NCI-H1105 treated with DMSO at 0.1 percent for 48 hours (cell line): ENCODE measurements around the gene CMSS1.
A peak's percentile ranks its signal among the peaks of the same experiment; 100 is the strongest.

Source experiments
- DNase-seq: peaks from one replicate; lab custom pipeline; 2025; lab: John Stamatoyannopoulos, UW

Gene CMSS1

DNA sequence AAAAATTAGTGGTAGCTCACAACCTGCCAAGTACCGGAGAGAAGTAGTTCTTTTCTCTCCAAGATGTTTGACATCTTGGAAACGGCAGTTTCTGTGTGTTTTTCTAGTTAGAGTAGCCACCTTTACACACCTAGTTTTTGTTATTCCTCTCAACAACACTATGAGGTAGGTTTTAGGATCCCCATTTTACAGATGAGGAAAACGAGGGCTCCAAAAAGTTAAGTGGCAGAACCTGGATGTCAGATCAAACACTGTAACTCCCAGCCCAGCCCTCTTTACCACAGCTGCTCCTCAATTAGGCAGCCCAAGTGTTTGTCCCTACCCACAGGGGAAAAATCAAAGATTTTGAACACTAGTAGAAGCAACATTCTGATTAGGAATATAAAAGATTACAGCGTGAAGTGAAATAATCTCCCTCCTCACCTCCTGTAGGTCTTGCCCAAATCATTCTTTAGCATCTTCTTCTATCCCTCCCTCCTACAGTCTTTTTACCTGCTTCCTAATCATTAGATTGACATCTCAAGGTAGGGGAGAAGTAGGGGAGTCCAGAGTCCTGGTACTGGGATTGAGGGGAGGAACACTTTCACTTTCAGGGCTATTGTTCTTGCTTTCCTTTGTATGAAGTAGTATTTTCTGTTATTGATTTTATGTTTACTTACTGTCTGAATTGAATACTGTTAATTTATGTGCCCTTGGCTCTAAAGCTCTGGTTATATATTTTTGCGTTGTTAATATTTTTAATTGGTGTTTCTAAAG, 142.6 kb downstream of the CMSS1 start:
- no peak for DNase-seq

DNA sequence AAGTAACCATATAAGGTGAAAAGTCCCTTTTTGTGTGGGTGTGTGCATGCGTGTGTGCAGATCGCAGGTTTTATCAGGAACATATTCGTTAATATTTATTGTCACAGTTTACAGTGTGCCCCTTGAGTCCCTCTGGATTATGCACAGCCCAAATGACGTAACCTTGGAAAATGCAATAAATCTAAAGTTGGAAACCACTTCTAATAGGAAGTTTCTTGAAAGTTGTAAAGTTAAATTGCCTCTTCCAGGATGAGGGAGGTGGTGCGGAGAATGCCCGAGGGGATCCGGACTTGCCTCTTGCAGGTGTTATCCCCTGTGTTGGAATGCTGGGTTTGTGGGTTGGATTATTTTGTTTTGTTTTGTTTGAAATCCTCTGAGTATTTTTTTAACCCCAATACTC, 143.3 kb downstream of the CMSS1 start:
- DNase-seq: no peak

DNA sequence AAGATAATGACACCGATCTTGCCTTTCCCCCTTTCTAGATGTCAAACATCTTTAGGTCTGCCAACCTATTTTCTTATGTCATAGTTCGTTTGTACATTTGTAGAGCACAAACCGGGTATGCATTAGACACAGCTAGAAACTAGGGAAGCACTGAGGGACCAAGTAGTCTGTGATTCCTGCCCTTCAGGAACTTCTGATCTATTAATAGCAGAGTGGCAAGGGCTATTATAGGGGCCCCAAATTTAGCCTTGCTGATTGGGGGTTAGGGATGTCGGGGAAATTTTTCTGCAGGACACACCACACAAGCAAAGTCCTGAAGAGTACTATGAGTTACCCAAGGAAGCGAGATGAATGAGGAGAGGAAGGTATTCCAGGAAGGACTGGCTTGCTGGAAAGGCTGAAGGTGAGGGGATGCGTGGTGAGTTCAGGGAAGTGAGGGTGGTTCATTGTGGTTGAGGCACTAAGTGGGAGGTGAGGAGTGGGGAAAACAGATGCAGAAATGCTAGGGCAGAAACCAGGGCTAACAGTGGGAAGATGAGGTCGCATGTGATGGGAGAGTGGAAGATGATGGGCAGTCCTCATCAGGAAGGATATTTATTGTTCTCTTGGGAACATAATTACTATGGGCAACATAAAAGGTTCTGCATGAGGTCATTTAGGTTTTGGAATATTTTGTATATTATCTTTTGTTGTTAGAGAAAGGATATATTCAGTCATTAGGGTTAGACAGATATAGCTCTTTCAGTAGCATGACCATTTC, 144.3 kb downstream of the CMSS1 start:
- no peak for DNase-seq

DNA sequence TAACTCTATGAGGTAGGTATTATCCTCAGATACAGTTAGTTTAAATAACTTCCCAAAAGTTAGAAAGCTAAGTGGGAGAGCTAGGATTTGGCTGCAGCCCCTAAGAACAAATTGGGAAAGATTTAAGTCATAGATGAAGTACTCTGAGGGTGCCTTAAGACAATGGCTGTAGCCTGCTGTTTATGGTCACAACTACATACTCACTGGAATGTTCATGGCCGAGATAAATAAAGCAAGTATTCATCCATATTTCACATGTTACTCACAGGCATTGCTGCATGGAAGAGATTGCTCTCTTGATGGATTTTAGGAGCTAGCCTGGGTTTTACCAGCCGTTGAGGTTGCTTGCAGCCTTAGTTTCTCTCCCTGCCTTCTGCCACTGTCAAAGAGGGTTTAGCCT, 145.0 kb downstream of the CMSS1 start:
- no peak for DNase-seq

DNA sequence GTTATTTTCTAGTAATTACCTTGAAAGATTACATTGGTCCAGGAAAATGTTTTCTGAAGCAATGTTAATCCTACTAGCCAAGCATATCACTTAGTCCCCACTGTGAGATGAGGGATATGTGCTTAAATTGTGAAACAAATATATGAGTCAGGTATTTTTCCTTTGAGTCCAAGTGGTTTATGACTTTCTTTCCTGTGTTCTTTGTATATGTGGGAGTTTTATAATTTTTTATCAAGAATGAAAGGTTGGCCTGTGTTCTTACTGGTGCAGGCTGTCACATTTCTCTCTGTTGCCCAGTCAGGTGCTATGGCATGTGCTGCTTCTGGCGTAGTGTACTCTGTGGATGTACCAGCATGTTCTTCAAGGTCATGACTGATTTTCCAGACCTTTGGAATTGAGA, 147.4 kb downstream of the CMSS1 start:
- no peak for DNase-seq

DNA sequence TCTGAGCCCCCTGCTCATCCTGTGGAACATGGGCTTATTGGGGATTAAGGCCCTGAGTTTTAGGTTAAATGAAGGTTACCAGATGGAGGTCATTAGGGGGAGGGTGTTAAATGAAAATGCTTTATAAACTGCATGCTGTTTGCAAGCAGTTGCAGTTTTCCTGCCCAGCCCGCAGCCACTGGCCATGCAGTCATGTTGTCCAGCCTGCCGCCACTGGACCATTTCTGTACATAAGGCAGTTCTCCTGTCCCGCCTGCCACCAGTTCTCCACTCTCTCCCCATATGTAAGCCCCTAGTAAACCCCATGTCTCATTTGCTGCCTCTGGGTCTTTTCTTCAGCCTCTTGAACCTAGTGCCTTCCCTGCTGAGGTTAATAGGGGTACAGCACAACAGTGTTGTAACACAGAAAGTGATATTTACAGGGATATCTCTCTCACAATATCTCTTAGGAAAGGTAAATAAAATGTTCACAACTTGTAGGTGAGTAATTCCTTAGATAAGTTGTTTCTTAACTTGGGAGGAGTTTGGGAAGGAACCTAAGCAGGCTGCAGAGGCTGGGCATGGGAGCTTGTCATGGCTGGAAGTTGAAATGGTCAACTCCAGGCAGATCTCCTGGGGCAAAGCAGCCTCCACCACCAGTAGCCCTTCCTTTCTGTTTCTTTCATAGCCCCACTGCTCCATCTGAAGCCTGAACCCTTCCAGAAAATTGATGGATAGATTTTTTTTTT, 148.2 kb downstream of the CMSS1 start:
- no peak for DNase-seq

DNA sequence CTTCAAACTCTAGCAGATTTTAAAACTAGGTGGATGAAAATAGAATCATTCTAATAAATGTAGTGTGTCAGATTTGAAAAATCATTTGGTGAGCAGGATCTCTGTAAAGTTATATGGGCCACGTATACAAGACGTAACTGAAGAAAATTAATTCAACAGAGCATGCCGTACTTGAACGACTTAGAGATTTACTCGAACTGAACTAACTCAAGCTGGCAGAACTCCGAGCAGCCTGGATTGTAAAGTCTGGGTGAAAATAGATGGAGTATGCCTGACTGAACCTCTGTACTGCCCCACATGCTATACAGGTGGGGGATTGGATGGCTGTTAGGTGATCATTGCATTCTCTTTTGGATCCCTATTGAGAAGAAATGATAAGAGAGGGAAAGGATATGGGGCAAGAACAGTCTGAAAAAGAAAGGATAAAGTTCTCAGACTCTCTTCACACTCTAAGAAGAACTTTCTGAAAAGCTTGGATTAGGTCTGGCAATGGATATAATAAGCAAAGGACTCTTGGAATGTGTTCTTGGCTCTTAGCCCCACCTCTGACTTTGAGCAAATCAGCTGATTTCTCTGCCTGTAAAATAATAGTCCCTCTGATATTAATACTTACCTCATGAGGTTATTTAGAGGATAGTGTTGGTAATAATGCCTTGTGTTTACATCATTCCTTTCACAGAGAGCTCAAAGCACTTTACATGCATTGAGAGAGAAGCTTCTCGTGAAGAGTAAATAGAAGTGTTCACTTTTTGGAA, 149.2 kb downstream of the CMSS1 start:
- DNase-seq: no peak

DNA sequence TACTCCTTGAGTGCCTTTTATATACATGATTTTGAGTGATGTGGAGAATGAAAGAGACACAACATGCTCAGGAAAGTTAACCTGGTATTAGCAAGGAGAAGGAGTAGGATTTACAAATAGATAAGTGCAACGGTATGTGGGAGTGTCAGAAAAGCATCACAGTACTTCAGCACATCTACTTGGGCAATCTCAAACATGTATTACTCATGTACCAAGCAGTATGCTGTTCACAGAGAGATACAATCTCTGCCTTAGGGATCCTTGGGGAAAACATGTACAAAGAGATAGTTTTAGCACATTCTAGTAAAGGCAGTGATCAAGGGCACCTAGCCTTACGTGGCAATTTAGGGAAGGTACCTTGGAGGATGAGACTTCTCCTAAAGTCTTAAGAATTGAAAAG, 150.1 kb downstream of the CMSS1 start:
- no peak for DNase-seq

DNA sequence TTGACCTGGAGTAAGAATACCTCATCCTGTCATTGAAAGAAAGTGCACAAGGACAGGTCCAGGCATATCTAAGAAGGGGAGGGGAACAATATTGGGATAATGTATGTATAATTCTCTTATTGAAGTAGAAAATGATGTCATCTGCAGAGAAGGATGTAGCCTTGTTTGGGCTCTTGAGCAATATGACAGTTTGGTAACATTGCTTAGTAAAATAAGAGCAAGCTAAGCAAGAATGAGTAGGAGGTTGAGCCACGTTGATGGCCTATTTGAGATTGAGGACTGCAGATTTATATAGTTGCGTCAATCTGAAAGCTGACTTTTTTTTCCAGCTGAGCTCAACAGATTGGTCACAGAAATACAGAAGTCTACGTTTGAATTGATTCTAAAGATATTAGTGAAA, 151.5 kb downstream of the CMSS1 start:
- DNase-seq: no peak

DNA sequence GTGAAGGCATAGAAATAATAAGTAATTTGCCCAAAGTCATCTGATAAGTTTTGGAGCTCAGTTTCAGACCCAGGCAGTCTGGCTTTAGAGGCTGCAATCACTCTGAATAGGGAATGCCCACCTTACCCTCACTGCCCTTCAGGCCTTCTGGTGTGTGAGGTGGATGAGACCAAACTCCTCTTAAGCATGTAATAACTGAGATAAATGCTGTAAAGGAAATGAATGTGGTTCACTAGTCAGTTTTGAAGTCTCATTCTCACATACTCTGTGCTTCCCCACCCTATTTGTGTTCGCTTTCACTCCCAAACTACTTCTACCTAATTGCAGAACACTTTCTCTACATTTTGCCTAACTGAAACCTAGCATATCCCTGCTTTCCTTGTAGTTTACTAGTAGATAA, 152.5 kb downstream of the CMSS1 start:
- DNase-seq: no peak

DNA sequence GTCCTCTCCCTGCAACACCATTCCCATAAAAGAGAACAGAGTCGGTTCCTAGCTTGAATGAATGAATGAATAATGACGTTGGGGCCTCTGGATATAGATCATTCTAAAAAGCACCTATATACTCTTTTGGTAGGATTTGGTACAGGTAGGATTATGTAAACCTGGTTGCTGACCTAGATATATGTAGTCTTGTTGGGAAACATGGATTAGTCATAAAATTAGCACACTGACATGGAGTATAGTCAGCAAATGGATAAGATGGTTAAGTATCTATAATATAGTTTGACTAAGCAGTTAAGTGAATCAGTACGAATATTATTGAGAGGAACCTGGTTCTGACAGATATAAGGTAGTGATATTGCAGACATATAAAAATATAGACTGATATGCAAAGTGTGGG, 154.1 kb downstream of the CMSS1 start:
- no peak for DNase-seq

DNA sequence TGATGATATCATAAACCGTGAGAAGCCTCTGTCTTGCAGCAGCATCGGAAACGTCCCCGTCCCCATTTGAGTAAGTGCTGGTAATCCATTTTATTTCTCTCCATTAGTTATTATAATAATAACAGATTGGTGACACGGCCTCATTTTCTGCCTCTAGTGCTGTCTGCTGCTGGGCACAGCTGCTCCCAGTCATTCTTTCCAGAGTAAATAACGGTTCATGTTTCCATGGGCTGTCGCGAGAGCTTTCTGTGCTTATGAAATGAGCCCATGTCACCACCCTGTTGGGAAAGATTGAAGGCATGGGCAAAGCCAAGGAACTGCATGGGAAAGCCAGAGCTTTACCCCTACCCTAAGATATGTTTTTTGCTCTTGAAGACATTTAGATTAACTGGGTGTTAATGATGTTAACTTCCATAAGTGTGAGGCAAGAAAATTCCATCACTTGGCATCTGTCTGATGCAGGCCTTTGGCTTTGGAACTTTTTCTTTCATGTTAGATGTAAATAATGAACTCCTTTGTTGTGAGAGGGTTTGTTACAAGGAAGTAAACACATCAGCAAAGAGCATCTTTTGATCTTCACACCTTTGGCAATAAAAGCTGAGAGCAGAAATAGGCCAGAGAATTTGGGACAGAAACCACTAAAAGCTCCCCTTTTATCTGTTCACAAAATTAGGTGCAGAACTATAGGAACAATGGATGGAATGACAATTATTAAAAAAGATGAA, 154.9 kb downstream of the CMSS1 start:
- DNase-seq: no peak

DNA sequence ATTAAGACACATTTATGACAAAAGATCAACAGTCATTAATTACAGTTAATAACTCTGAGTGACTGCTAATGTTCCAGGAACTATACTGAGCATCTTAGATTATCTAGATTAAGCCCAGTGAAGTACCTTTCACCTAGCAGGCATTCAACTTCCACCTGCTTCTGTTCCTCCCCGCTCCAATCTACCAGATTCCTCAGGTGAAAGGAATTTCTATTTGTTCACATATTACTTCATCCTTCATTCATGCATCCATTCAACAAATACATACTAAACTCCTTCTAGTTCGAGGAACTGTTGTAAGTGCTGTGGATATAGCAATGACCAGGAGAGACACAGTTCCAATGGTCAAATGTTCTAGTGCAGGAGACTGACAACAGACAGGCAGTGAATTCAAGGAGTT, 157.3 kb downstream of the CMSS1 start:
- DNase-seq: peak; percentile 13

DNA sequence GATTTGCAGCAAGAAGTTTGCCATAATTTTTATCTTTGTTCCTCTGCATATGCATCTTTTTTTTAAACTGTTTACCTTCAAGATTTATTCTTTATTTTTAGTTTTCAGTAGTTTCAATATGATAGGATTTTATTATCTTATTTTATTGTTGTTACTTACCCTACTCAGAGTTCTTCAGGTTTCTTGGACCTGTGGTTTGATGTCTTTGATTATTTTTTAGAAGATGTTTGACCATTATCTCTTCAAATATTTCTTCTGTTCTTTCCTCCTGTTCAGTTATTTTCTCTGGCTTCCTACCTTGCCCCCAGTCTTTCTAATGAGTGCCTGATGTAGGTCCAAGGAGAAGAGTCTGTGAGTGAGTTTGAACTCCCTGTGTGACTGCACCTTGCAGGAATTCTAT, 158.9 kb downstream of the CMSS1 start:
- DNase-seq: no peak

DNA sequence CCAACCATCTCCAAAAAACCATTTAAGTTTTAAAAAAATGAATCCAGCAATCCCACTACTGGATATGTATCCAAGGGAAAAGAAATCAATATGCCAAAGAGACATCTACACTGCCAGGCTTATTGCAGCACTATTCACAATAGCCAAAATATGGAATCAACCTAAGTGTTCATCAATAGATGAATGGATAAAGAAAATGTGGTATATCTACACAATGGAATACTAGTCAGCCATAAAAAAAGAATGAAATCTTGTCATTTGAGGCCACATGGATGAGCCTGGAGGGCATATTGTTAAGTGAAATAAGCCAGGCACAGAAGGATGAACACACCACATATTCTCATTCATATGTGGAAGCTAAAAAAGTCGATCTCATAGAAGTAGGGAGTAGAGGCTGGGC, 160.6 kb downstream of the CMSS1 start:
- no peak for DNase-seq

DNA sequence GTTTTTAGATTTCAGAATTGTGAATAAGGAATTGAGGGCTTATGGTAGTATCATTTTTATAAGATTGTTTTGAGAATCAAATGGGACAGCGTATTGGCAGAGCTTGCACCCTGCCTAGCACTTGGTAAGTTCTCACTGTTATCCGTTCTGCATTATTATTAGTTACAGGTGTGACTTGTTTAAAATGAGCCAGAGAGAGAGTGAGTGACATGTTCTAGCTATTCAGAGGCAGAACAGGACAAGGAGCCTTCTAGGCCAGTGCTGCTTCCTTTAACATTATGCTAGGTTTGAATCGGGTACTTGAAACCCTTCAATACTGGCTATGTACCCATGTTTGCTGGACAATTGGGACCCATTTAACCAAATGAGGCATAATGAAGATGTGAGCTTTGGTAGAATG, 162.9 kb downstream of the CMSS1 start:
- DNase-seq: no peak

DNA sequence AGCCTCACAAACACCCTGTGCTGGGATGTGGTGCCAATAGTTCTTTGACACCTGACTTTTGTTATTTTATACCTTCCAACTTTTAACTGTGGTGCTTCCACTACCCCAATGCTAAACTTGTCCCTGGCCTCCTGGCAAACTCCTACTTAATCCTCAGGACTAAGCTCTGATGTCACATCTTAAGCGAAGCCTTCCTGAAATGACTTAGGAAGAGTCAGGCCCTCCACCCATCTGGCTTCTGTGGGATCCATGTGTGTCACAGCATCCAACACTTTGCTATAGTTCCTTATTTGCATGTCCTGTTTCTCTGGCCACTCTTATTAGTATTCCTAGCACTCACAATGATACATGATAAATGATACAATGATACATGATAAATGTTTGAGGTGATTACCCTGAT, 163.5 kb downstream of the CMSS1 start:
- no peak for DNase-seq

DNA sequence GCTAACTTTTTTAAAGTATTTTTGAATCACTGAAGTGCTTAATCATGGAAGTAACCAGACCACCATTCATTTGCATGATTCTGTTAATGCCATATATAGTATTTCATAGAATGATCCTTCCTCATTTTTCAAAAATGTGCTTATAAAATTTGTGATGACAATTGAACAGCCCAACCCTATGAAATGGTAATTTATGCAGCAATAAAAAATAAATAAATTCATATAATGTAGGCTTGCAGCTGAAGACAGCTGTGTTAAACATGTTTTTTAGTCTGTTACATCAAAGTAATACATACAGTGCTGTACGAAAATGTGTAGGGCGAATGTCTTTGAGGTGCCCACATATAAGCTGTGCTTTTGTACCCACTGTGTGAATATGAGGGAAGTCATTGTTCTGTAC, 165.0 kb downstream of the CMSS1 start:
- DNase-seq: no peak

DNA sequence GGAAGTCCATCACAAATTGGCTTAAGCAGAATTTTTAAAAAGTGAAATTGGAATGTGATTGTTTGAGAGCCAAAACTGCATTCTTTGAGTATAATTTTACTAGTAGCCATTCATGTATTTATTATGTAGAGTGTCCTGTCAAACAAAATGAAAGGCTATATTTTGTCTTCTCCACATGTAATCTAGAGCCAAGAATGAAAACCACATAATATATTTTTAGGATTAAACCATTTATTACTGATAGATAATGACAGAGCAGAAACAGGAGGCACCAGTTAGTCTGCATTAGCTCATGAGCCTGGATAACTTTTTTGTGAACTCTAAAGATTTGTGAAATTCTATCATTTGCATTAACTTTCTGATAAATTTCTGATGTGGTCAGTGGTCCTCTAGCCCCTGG, 166.5 kb downstream of the CMSS1 start:
- no peak for DNase-seq

DNA sequence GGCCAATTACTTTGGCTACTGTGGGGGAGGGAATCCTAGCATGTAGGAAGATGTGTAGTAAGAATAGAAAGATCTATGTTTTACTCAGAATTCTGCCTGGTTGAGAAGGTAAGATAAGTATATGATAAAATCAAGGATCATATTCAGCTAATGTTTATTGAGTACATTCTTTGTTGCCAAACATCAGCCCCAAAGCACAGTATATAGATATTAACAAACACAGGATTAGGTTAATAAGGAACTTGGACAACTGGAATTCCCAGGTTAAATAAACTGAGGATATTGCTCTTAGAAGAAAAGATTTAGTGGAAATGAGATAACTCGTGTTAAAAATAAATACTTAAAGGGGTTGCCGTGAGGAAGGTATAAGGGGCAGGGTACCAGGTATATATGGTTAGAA, 167.0 kb downstream of the CMSS1 start:
- DNase-seq: no peak

DNA sequence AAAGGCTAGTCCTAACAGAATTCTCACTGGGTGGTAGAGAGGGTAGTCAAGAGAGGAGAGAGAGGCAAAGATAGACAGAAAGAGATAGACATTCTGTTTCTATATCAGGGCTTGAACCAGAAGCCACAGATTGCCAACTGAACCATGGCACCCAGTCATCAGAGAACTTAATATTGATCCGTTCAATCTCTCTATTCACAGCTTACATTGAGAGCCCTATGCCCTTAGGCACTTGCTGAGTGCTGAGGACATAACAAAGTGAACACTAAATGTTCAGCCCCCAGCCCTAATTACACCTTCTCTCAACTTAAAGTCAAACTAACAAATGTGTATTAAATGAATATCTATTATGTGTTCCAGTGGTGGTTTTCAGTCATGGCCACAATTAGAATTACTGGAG, 172.5 kb downstream of the CMSS1 start:
- no peak for DNase-seq

DNA sequence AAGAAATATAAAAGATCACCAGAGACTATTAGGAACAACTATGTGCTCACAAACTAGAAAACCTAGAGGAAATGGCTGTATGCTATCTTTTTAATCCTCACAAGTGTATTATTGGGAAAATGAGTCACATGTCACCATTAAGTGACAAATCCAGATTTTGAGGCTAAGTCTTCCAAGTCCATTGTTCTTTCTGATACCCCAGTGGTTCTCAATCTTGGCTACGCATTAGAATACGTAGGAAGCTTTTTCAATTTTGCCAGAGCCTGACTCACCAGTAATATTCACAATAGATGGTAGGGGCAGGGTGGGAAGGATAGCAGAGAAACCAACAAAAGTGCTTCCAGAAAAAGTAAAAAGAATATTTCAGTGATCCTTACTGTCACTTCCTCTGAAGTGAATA, 179.6 kb downstream of the CMSS1 start:
- no peak for DNase-seq
